CD14-positive monocyte (primary cell): ENCODE results near the gene RETSAT. TPM values are rescaled to one million over a fixed set of nuclear protein-coding genes. Genes with fewer than 3 reads are reported as not detected.

Experiments
- DNase-seq, 3 donors: peaks; one replicate each; pipeline ENCODE4 v3.0.0-alpha.2; 2011 to 2022
- H2AFZ ChIP-seq: 2 replicates; pipeline ENCODE4 v1.6.0; 2012; ENCODE audit warnings: mild to moderate bottlenecking, low read depth, low read length, inconsistent platforms; ENCODE audit not compliant: insufficient read depth, poor library complexity, severe bottlenecking
- H3K27ac ChIP-seq, 2 donors: 1 replicate in 1 of 2; 2 replicates in 1 of 2; pipeline ENCODE4 v1.5.1; 2012 to 2013; ENCODE audit warnings: low read length in 2 of 2, control low read depth in 1 of 2, inconsistent platforms in 1 of 2, low read depth in 1 of 2, mild to moderate bottlenecking in 1 of 2
- H3K27me3 ChIP-seq, 2 donors: one replicate each; pipeline versions ENCODE4 v1.6.0 to v1.6.1; 2011 to 2013; ENCODE audit warnings: low read length in 2 of 2; ENCODE audit not compliant: control insufficient read depth in 2 of 2, insufficient read depth in 2 of 2
- H3K36me3 ChIP-seq, 2 donors: replicated peaks in 1 of 2; 1 replicate in 1 of 2; 2 replicates in 1 of 2; pipeline versions ENCODE4 v1.5.1 to v1.6.1; 2012 to 2013; ENCODE audit warnings: low read length in 2 of 2, control low read depth in 1 of 2, inconsistent platforms in 1 of 2, mild to moderate bottlenecking in 1 of 2; ENCODE audit not compliant: insufficient read depth in 2 of 2, control insufficient read depth in 1 of 2
- H3K4me1 ChIP-seq, 2 donors: 1 replicate in 1 of 2; 2 replicates in 1 of 2; pipeline versions ENCODE4 v1.5.1 to v1.6.1; 2012 to 2013; ENCODE audit warnings: low read length in 2 of 2, control low read depth in 1 of 2, inconsistent platforms in 1 of 2, mild to moderate bottlenecking in 1 of 2, moderate library complexity in 1 of 2; ENCODE audit not compliant: insufficient read depth in 2 of 2, control insufficient read depth in 1 of 2
- H3K4me2 ChIP-seq: replicated peaks from 2 replicates; pipeline ENCODE3; 2012; ENCODE audit warnings: low read length, moderate library complexity, mild to moderate bottlenecking; ENCODE audit not compliant: poor library complexity, severe bottlenecking; ENCODE audit errors: extremely low read depth
- H3K4me3 ChIP-seq, 3 experiments: fragments of 200-600 bp in 1 of 3; sonication (generic) in 1 of 3; replicated peaks in 1 of 3; 1 replicate in 2 of 3; 2 replicates in 1 of 3; pipeline ENCODE4 v1.5.1; 2011 to 2013; ENCODE audit warnings: low read length in 3 of 3, mild to moderate bottlenecking in 3 of 3, control low read depth in 2 of 3, low read depth in 2 of 3, inconsistent platforms in 1 of 3, moderate library complexity in 1 of 3
- H3K79me2 ChIP-seq: 2 replicates; pipeline ENCODE4 v1.6.0; 2012; ENCODE audit warnings: mild to moderate bottlenecking, control low read depth, inconsistent platforms, low read length, moderate library complexity; ENCODE audit not compliant: insufficient read depth
- H3K9ac ChIP-seq: 2 replicates; pipeline ENCODE4 v1.6.0; 2017; ENCODE audit warnings: low read length, mild to moderate bottlenecking; ENCODE audit not compliant: insufficient read depth, poor library complexity, severe bottlenecking
- H3K9me3 ChIP-seq, 2 donors: replicated peaks in 1 of 2; 1 replicate in 1 of 2; 2 replicates in 1 of 2; pipeline versions ENCODE4 v1.5.1 to v1.6.1; 2012 to 2013; ENCODE audit warnings: low read length in 2 of 2, control low read depth in 1 of 2; ENCODE audit not compliant: control insufficient read depth in 1 of 2, insufficient read depth in 1 of 2
- H4K20me1 ChIP-seq: 2 replicates; pipeline ENCODE4 v1.6.0; 2012; ENCODE audit warnings: mild to moderate bottlenecking, low read length, control low read depth, moderate library complexity; ENCODE audit not compliant: insufficient read depth
- H3K27ac Mint-ChIP-seq, 7 donors: one replicate each; pipeline ENCODE4 v1.8.0; 2020; ENCODE audit warnings: mild to moderate bottlenecking in 7 of 7, mixed read lengths in 7 of 7, moderate library complexity in 6 of 7, inconsistent platforms in 2 of 7
- H3K27me3 Mint-ChIP-seq, 3 donors: one replicate each; pipeline ENCODE4 v1.8.0; 2021 to 2022; ENCODE audit warnings: low read depth in 3 of 3, mild to moderate bottlenecking in 3 of 3, mixed read lengths in 3 of 3, moderate library complexity in 3 of 3, inconsistent platforms in 1 of 3
- H3K36me3 Mint-ChIP-seq, 2 donors: one replicate each; pipeline ENCODE4 v1.8.0; 2020; ENCODE audit warnings: mixed read lengths in 2 of 2, inconsistent platforms in 1 of 2, mild to moderate bottlenecking in 1 of 2
- H3K4me1 Mint-ChIP-seq: one replicate; pipeline ENCODE4 v1.8.0; 2020; ENCODE audit warnings: mild to moderate bottlenecking, mixed read lengths
- H3K4me3 Mint-ChIP-seq, 2 donors: one replicate each; pipeline ENCODE4 v1.8.0; 2020; ENCODE audit warnings: mild to moderate bottlenecking in 2 of 2, mixed read lengths in 2 of 2, moderate library complexity in 1 of 2
- H3K9me3 Mint-ChIP-seq, 7 donors: one replicate each; pipeline ENCODE4 v1.8.0; 2020 to 2022; ENCODE audit warnings: mixed read lengths in 7 of 7, mild to moderate bottlenecking in 6 of 7, moderate library complexity in 6 of 7, inconsistent platforms in 2 of 7
- WGBS: methylation state at CpG from one replicate; pipeline ENCODE4 v1.1.5; 2013; ENCODE audit warnings: missing lambda C conversion rate; ENCODE audit not compliant: insufficient coverage; 5-methylcytosine and 5-hydroxymethylcytosine counted together
- intact Hi-C, 2 donors: fragments of 100-400 bp; cut with micrococcal nuclease; formaldehyde crosslinking; loops; one replicate each; pipeline versions ENCODE4 v1.15.0 to v1.15.1; 2023
- polyA plus RNA-seq, 3 donors: library from polyadenylated mRNA; depleted of rRNA in 1 of 3; unstranded in 2 of 3; stranded (reverse) in 1 of 3; fragments of 300-500 nt in 2 of 3; fragments of >200 nt in 1 of 3; fragmentation: Illumina TruSeq in 2 of 3; gene quantifications; 1 replicate in 2 of 3; 2 replicates in 1 of 3; pipeline ENCODE4 v1.2.3, GENCODE V29; 2012 to 2021
- small RNA-seq: library from RNA; depleted of rRNA; stranded (forward); fragments of <200 nt; gene quantifications from one replicate; pipeline ENCODE3, GENCODE V24; 2012; ENCODE audit warnings: low read depth; ENCODE audit not compliant: insufficient read length
- TF ChIP-seq, protein P1 (sequence below): fragments of 200-600 bp; IDR thresholded peaks from one replicate; pipeline ENCODE4 v1.8.0; 2022; ENCODE audit warnings: antibody characterized with exemption, mild to moderate bottlenecking

RETSAT gene
- polyA plus RNA-seq, 3 donors: 12.4 to 15.8 (median 15.0) TPM

DNA sequence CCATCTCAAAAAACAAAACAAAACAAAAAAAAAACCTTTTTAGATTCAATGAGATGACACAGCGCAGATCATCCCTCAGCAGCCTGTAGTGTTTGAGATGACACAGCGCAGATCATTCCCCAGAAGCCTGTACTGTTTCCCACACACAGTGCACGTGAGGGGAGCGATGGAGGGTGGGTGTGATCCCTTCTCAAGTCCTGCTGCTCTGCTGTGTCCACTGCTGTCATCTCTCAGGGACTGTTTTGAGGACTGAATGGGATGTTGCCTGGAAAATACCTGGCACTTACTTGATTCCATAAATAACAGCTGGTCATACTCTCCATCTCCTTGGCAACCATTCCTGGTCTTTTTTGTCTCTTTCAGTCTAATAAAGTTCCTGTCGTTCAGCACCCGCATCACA is 52.2 kb downstream of the RETSAT start:
- no peak overlapping the region for H3K27ac ChIP-seq
- 96% methylated on average over 3 of the region's 6 CpGs for WGBS
- Mint-ChIP-seq H3K4me1 (peaks cover 10% of the 10 kb centered on the region), H3K9me3 (no peaks in the 10 kb centered on the region), H3K27ac (no peak overlapping the region), H3K4me3 (no peak overlapping the region), H3K36me3 (no peaks in the 10 kb centered on the region), H3K27me3 (peaks cover 7 to 13% (median 8%) of the 10 kb centered on the region in 3 donors)
- no peak overlapping the region for H3K4me2 ChIP-seq
- no peaks in the 10 kb centered on the region for H3K36me3 ChIP-seq
- no peak overlapping the region for H3K4me3 ChIP-seq
- peaks cover 12% of the 10 kb centered on the region in 2 donors for H3K4me1 ChIP-seq
- no peak overlapping the region for H3K9ac ChIP-seq
- H4K20me1 ChIP-seq: no peaks in the 10 kb centered on the region
- no peaks in the 10 kb centered on the region for H3K27me3 ChIP-seq
- intact Hi-C loops: loop anchor here (2.0 to 5.0 kb wide), 2 partner anchors 35 to 37 kb away; no protein-coding TSS in a partner anchor
- no peaks in the 10 kb centered on the region for H3K9me3 ChIP-seq
- no peaks in the 10 kb centered on the region for H3K79me2 ChIP-seq
- DNase-seq: no peak
- no peak overlapping the region for H2AFZ ChIP-seq
- TF ChIP-seq, protein P1, sequence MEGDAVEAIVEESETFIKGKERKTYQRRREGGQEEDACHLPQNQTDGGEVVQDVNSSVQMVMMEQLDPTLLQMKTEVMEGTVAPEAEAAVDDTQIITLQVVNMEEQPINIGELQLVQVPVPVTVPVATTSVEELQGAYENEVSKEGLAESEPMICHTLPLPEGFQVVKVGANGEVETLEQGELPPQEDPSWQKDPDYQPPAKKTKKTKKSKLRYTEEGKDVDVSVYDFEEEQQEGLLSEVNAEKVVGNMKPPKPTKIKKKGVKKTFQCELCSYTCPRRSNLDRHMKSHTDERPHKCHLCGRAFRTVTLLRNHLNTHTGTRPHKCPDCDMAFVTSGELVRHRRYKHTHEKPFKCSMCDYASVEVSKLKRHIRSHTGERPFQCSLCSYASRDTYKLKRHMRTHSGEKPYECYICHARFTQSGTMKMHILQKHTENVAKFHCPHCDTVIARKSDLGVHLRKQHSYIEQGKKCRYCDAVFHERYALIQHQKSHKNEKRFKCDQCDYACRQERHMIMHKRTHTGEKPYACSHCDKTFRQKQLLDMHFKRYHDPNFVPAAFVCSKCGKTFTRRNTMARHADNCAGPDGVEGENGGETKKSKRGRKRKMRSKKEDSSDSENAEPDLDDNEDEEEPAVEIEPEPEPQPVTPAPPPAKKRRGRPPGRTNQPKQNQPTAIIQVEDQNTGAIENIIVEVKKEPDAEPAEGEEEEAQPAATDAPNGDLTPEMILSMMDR: no peak

Small RNA genes lying within 50 kb of the gene (small RNA-seq; reads per million reads assigned to genes)
- not detected for gene AC062037.1
- gene AC062037.2: not detected
- not detected for gene RF00019
- gene RN7SL113P: not detected

Other genes with a start within 250 kb of the RETSAT start
- gene TCF7L1, start 221.1 kb downstream of the RETSAT start, polyA plus RNA-seq: under 1 TPM in 2 of 3 donors, not detected in 1; 0.05 to 0.09 TPM
- gene TGOLN2, start 26.5 kb downstream of the RETSAT start, polyA plus RNA-seq: 100 to 1,000 TPM in 2 of 3 donors, 10 to 100 TPM in 1; 68.2 to 157 (median 111) TPM
- 10 to 100 TPM in 1 of 3 donors, 1 to 10 TPM in 2; 6.1 to 53.3 (median 7.2) TPM for gene ELMOD3, start 241 bp upstream of the RETSAT start, polyA plus RNA-seq
- gene CAPG, start 55.8 kb upstream of the RETSAT start, polyA plus RNA-seq: 100 to 1,000 TPM; 474 to 847 (median 631) TPM
- gene SH2D6, start 64.2 kb upstream of the RETSAT start, polyA plus RNA-seq: not detected
- 100 to 1,000 TPM in 2 of 3 donors, 10 to 100 TPM in 1; 97.0 to 454 (median 117) TPM for gene MAT2A, start 184.6 kb upstream of the RETSAT start, polyA plus RNA-seq
- gene GGCX, start 207.0 kb upstream of the RETSAT start, polyA plus RNA-seq: 10 to 100 TPM; 24.0 to 34.4 (median 32.0) TPM
- 100 to 1,000 TPM; 260 to 761 (median 623) TPM for gene VAMP8, start 223.1 kb upstream of the RETSAT start, polyA plus RNA-seq
- gene VAMP5, start 229.9 kb upstream of the RETSAT start, polyA plus RNA-seq: 100 to 1,000 TPM; 154 to 251 (median 171) TPM
- gene RNF181, start 241.2 kb upstream of the RETSAT start, polyA plus RNA-seq: 100 to 1,000 TPM; 254 to 475 (median 382) TPM
- 10 to 100 TPM; 24.7 to 29.1 (median 26.6) TPM for gene TMEM150A, start 248.2 kb upstream of the RETSAT start, polyA plus RNA-seq